T47D (cell line): ENCODE data around the gene ST8SIA5.

Source experiments
- DNase-seq, 2 experiments: peaks; one replicate each; pipeline versions ENCODE4 v3.0.0 to v3.0.0-alpha.2; 2011 to 2012; ENCODE audit warnings: low read depth in 1 of 2, low spot score in 1 of 2
- JUND ChIP-seq: IDR thresholded peaks from 2 replicates; pipeline ENCODE4 v1.6.1; 2012; ENCODE audit warnings: low read depth
- in situ Hi-C: cut with HindIII; loops from 2 replicates; pipeline ENCODE4 v1.10.0; 2016; ENCODE audit warnings: low sequenced_read_pairs, low pct_unique_long_range_greater_than_20kb

Gene ST8SIA5

GRCh38 chr18:46622999-46623398 is 133.9 kb downstream of the ST8SIA5 start:
- in situ Hi-C loops: no loop called here
- no peak for TF ChIP-seq JUND
- DNase-seq: peak in 1 of 2 experiments; percentile 33

GRCh38 chr18:46622451-46622850 is 134.4 kb downstream of the ST8SIA5 start:
- in situ Hi-C loops: no loop called here
- no peak for DNase-seq
- TF ChIP-seq JUND: no peak

- DNase-seq: no peak
- in situ Hi-C loops: no loop called here
Measured at GRCh38 chr18:46621871-46622270, 135.0 kb downstream of the ST8SIA5 start.

GRCh38 chr18:46621111-46621766 is 135.6 kb downstream of the ST8SIA5 start:
- in situ Hi-C loops: no loop called here
- no peak for DNase-seq
- no peak for TF ChIP-seq JUND

More at GRCh38 chr18:46621871-46622270, 135.0 kb downstream of the ST8SIA5 start:
- TF ChIP-seq JUND: no peak

GRCh38 chr18:46619559-46619958 is 137.3 kb downstream of the ST8SIA5 start:
- in situ Hi-C loops: no loop called here
- no peak for TF ChIP-seq JUND

More at GRCh38 chr18:46619559-46619958, 137.3 kb downstream of the ST8SIA5 start:
- no peak for DNase-seq
